ENCODE measurements around the gene GFOD2.

GRCh38 chr16:67665598-67665997, 53.5 kb downstream of the GFOD2 start:
- no peak for TF ChIP-seq CTCF (IDR thresholded peaks at IDR 0.05; ENCODE audit: low read depth, low read length)
- no peak for TF ChIP-seq POLR2A (IDR thresholded peaks at IDR 0.05; ENCODE audit: extremely low read depth, insufficient read length)
- no peak for TF ChIP-seq MYC (IDR thresholded peaks at IDR 0.05; ENCODE audit: low read depth, low read length)
- TF ChIP-seq MAX (IDR thresholded peaks at IDR 0.05; ENCODE audit: low read depth, low read length): no peak
